ENCODE data around the gene TMPRSS13.

DNA sequence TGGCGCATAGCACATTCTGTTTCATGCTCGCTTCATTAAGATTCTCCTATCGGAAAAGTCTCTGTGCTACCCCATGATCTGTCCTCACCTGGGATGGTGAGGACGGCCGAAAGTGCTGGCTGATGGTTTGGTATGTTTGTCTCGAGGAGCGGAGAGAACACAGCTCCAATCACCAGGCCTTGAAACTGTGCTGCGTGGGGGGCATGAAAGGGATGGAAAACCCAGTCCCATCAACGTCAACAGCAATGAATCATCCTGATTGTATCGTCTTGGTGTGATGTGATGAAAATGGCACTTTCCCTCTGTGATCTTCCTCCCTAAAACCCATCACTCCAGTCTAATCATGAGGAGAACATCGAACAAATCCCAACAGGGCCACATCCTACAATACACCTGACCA is 61.1 kb downstream of the TMPRSS13 start:
- TF ChIP-seq, protein P1, sequence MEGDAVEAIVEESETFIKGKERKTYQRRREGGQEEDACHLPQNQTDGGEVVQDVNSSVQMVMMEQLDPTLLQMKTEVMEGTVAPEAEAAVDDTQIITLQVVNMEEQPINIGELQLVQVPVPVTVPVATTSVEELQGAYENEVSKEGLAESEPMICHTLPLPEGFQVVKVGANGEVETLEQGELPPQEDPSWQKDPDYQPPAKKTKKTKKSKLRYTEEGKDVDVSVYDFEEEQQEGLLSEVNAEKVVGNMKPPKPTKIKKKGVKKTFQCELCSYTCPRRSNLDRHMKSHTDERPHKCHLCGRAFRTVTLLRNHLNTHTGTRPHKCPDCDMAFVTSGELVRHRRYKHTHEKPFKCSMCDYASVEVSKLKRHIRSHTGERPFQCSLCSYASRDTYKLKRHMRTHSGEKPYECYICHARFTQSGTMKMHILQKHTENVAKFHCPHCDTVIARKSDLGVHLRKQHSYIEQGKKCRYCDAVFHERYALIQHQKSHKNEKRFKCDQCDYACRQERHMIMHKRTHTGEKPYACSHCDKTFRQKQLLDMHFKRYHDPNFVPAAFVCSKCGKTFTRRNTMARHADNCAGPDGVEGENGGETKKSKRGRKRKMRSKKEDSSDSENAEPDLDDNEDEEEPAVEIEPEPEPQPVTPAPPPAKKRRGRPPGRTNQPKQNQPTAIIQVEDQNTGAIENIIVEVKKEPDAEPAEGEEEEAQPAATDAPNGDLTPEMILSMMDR (IDR thresholded peaks at IDR 0.05 in 8 of 11, conservative IDR thresholded peaks at IDR 0.05 in 3 of 11) = no peak
- TF ChIP-seq POLR2AphosphoS5 (IDR thresholded peaks at IDR 0.05) = no peak
- no peak for TF ChIP-seq POLR2A (IDR thresholded peaks at IDR 0.05)

All from spleen (tissue), 7 donors.